ENCODE measurements around the gene NPHS2. TPM values are rescaled to one million over a fixed set of nuclear protein-coding genes. Genes with fewer than 3 reads are reported as not detected.

The NPHS2 gene
- total and polyA plus RNA-seq, 2 of the 4 experiments (the other 2 are of a cell fraction) = not detected

- DNase-seq (no peak), ATAC-seq (ENCODE audit: low read depth) (no peak)
- no TSS peak for BruUV-seq (replicated peaks)
- Histone ChIP-seq H3K4ac (ENCODE audit: low read depth, low read length) (no peak overlapping the region), H3K27ac (ENCODE audit: insufficient read depth, low read length) (no peak overlapping the region), H3K36me3 (ENCODE audit: control insufficient read depth, insufficient read depth, low read length) (no peaks in the 10 kb centered on the region), H3K14ac (replicated peaks; ENCODE audit: low read depth, low read length) (no peak overlapping the region), H3K9me3 (ENCODE audit: control insufficient read depth, insufficient read depth, low read length) (no peaks in the 10 kb centered on the region), H3K27me3 (ENCODE audit: control insufficient read depth, insufficient read depth, low read length) (no peaks in the 10 kb centered on the region), H2BK120ac (ENCODE audit: low read depth, low read length) (no peak overlapping the region), H2BK20ac (ENCODE audit: low read depth, low read length) (no peak overlapping the region), H2BK15ac (ENCODE audit: low read depth, low read length) (no peak overlapping the region), H3K56ac (ENCODE audit: extremely low read depth, insufficient read depth, low read length) (no peak overlapping the region), H2AFZ (replicated peaks; ENCODE audit: low read length, poor library complexity) (no peak overlapping the region), H3K9me1 (ENCODE audit: insufficient read depth, low read length) (no peaks in the 10 kb centered on the region), H4K8ac (ENCODE audit: low read depth in 2 of 2, low read length in 2 of 2) (no peak overlapping the region), H4K20me1 (ENCODE audit: insufficient read depth, low read length) (no peaks in the 10 kb centered on the region), H3K4me3 (ENCODE audit: insufficient read depth, low read depth, low read length) (no peak overlapping the region), H3K4me1 (ENCODE audit: control insufficient read depth, insufficient read depth, low read length) (no peaks in the 10 kb centered on the region), H3K23ac (ENCODE audit: low read depth, low read length) (no peak overlapping the region), H2AK9ac (replicated peaks; ENCODE audit: low read depth, low read length, poor library complexity) (no peak overlapping the region), H4K91ac (ENCODE audit: insufficient read depth, low read depth, low read length) (no peak overlapping the region), H3K4me2 (ENCODE audit: low read depth, low read length) (no peak overlapping the region), H3K18ac (ENCODE audit: low read depth, low read length) (no peak overlapping the region), H2BK5ac (ENCODE audit: low read depth, low read length, poor library complexity, severe bottlenecking) (no peak overlapping the region), H3K79me1 (ENCODE audit: low read depth in 1 of 2, low read length in 2 of 2) (no peaks in the 10 kb centered on the region), H3K9ac (ENCODE audit: low read depth, low read length) (no peak overlapping the region), H2AK5ac (ENCODE audit: low read depth, low read length) (no peak overlapping the region), H4K5ac (ENCODE audit: low read depth, low read length) (no peak overlapping the region)
- ChIA-PET POLR2A (ENCODE audit: unreplicated experiment) (no interaction called here), CTCF (no interaction called here)
- intact Hi-C loops (cut with micrococcal nuclease) = no loop called here
- no CpG with 5 or more reads among the region's 2 CpGs for WGBS, 2 experiments (ENCODE audit: extremely low coverage in 2 of 2, insufficient read length in 1 of 2)
- dilution Hi-C loops (cut with HindIII; ENCODE audit: low sequenced_read_pairs, unreplicated experiment) = no loop called here
- in situ Hi-C loops (cut with MboI; ENCODE audit: low sequenced_read_pairs) = no loop called here
- TF ChIP-seq CHD1 (IDR thresholded peaks at IDR 0.05; ENCODE audit: low read depth, low read length) = no peak
- TF ChIP-seq BHLHE40 (IDR thresholded peaks at IDR 0.05; ENCODE audit: low read depth, low read length) = no peak
- TF ChIP-seq SMC3 (IDR thresholded peaks at IDR 0.05; ENCODE audit: low read depth, low read length) = no peak
- TF ChIP-seq MXI1 (IDR thresholded peaks at IDR 0.05; ENCODE audit: borderline replicate concordance, low read depth, low read length) = no peak
- no peak for TF ChIP-seq RAD21 (IDR thresholded peaks at IDR 0.05; ENCODE audit: low read length)
- TF ChIP-seq RFX5 (IDR thresholded peaks at IDR 0.05; ENCODE audit: low read depth, low read length) = no peak
- no peak for TF ChIP-seq CTCF (conservative IDR thresholded peaks at IDR 0.05; ENCODE audit: low read depth, low read length)
- no peak for TF ChIP-seq FOS (IDR thresholded peaks at IDR 0.05; ENCODE audit: low read depth, low read length)
Measured at GRCh38 chr1:179510038-179510437, 65.7 kb downstream of the NPHS2 start.

All from IMR-90 (cell line).